NAMALWA (cell line): ENCODE data around the gene DNM1L.
A peak's percentile ranks its signal among the peaks of the same experiment; 100 is the strongest.

Experiments used
- DNase-seq: peaks from one replicate; pipeline ENCODE4 v3.0.0-alpha.2; 2015; ENCODE audit warnings: low spot score

DNM1L gene

GRCh38 chr12:32679091-32679919, at the start of gene DNM1L:
DNM1L (plus strand) TSS chr12:32679301; CDS start chr12:32679364, 63 bp downstream.
- peak; percentile 97 for DNase-seq

- no peak for DNase-seq
These were observed 37.7 kb upstream of the DNM1L start for GRCh38 chr12:32641287-32641901.

- DNase-seq, result no peak
These were observed 34.7 kb upstream of the DNM1L start for GRCh38 chr12:32644431-32644830.

- DNase-seq, result no peak
These were observed 31.8 kb upstream of the DNM1L start for GRCh38 chr12:32647275-32647674.

- no peak for DNase-seq
These were observed 28.6 kb upstream of the DNM1L start for GRCh38 chr12:32650508-32650907.

- no peak for DNase-seq
These were observed 27.7 kb upstream of the DNM1L start for GRCh38 chr12:32651151-32651955.

- no peak for DNase-seq
These were observed 27.2 kb upstream of the DNM1L start for GRCh38 chr12:32651956-32652210.

- no peak for DNase-seq
These were observed 19.1 kb upstream of the DNM1L start for GRCh38 chr12:32659908-32660440.

GRCh38 chr12:32661706-32662105, 17.4 kb upstream of the DNM1L start:
- no peak for DNase-seq

GRCh38 chr12:32662665-32663064, 16.4 kb upstream of the DNM1L start:
- no peak for DNase-seq

GRCh38 chr12:32666018-32666417, 13.1 kb upstream of the DNM1L start:
- DNase-seq, result no peak

GRCh38 chr12:32669584-32669983, 9.5 kb upstream of the DNM1L start:
- DNase-seq, result no peak

- peak; percentile 88 for DNase-seq
These were observed 6.9 kb upstream of the DNM1L start for GRCh38 chr12:32671930-32672780.

GRCh38 chr12:32679920-32680237, 778 bp downstream of the DNM1L start:
- DNase-seq, result no peak

GRCh38 chr12:32680787-32681186, 1.7 kb downstream of the DNM1L start:
- DNase-seq, result no peak

- DNase-seq, result no peak
These were observed 2.2 kb downstream of the DNM1L start for GRCh38 chr12:32681272-32681671.

- no peak for DNase-seq
These were observed 7.2 kb downstream of the DNM1L start for GRCh38 chr12:32686340-32686739.

GRCh38 chr12:32688786-32689185, 9.7 kb downstream of the DNM1L start:
- DNase-seq, result no peak

- no peak for DNase-seq
These were observed 11.8 kb downstream of the DNM1L start for GRCh38 chr12:32690927-32691326.

GRCh38 chr12:32692358-32692757, 13.3 kb downstream of the DNM1L start:
- no peak for DNase-seq

GRCh38 chr12:32693036-32693435, 13.9 kb downstream of the DNM1L start:
- DNase-seq, result no peak

GRCh38 chr12:32695787-32696186, 16.7 kb downstream of the DNM1L start:
- no peak for DNase-seq
